GM18873 (cell line): ENCODE results near the gene RAB4A.

Experiments
- ATAC-seq: cut with Tn5 transposase; IDR thresholded peaks from one replicate; pipeline ENCODE4 v1.9.1; 2021; ENCODE audit warnings: mild to moderate bottlenecking, moderate library complexity, moderate number of reproducible peaks; ENCODE audit not compliant: unreplicated experiment, low FRiP score

The RAB4A gene

DNA sequence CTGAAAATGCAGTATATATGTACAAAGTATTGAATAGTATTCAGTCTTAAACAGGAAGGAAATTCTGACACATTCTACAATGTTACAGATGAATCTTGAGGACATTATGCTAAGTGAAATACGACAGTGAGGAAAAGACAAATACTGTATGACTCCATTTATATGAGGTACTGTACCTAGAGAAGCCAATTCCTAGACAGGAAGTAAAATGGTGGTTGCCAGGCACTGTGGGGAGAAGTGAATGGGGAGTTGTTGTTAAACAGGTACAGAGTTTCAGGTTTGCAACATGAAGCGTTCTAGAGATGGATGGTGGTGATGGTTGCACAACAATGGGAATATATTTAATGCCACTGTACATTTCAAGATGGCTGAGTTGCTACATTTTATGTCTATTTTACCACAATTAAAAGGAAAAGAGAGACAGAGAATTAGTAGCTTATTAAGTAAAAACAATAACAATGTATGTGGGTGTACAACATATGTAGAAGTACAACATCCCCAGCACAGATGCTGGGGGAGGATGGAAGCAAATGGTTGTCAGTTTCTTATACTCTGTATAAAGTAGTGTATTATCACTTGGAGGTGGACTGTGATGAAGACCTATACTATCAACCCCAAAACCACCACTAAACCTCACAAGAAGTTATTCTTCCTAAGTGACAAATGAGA lies 3.9 kb upstream of the RAB4A start:
- ATAC-seq = no peak

DNA sequence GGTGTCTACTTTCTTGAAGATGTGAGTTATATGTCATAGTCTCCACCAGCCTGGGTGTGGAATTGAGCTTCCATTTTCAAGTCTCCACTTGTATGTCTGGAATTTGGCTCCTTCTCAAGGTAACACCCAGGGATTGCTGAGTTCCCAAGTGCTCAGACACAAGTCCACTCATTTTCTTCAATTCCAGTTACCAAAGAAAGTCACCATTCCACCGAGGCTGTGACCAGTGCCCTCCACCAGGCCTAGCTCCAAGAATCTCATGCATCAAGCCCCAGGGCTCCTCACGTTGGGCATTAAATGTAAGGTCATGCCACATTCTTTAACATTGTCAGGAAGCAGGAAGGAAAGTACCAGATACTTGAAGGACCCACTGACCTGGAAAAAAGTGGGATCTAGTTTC lies 2.4 kb upstream of the RAB4A start:
- no peak for ATAC-seq

DNA sequence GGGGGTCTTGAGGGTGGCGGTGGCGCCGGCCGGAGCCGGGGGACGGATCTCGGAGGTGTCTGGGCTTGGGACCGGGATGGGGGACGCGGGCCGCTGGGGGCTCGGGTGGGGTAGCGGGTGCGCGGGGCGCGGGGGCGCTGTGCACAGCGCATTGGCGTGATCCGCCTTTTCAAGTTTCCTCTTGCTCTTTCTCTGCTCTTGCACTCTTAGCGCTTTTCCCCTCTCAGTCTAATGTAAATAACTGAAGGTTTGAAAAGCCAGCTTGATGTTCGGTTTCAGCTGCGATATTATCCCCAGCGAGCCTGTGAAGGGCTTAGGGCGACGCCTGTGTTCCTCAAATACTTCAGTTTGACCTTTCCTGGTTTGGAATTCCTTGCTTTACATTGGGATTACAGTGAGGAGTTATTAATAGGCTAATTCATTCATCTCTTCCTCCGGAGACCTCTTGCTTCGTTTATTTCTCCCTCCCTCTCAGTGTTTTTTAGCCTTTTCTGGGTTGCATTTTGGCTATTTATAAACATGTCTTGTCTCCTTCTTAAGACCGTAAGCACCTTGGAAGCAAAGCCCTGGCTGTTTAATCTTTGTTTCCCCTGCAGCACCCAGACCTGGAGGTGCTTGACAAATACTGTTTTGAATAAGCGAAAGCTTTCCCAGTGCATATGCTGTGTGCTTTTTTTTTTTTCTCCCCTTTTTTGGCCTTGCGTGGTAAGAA lies 693 bp downstream of the RAB4A start:
- no peak for ATAC-seq

DNA sequence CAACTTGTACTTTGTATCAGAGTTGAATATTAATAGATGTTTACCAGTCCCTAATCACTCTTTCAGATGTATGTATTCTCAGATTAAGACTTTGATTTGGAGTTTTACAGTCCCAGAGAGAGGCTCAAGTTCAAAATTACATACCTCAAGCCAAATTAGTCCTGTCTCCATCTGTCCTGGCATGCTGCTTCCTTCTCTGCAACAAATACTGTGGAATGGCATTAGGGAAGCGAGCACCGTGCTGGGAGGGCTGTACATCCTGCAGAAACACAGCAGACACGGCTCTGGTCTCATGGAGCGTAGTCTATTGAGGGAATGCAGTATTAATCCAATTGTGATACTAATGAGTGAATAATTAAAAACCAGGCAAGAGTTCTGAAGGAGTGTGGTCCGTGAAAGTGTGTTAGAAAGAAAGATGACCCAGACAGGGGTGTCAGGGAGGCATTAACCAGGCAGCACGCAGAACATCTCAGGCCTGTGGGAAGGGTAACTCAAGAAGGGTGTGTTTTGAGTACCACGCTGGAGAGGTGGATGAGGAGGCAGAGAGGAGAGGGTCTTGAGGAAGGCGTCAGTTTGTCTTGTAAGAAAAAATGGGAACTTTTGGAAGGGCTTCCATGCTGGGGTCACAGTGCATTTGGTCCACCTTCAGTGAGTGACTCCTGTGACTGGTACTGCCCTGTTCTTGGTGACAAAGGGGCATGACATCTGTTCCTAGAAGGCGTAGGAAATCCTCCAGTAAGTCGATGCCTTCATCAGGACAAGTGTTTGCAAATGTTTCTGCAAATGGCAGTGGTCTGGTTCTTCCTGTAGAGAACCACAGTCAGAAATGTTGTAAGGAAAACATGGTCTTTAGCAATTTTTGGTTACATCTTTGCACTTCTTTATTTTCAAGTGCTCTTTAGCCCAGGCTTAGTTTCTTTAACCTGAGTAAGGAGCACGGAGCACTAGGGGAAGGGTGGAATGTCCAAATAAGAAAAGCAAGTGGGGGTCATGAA lies 1.6 kb downstream of the RAB4A start:
- no peak for ATAC-seq

DNA sequence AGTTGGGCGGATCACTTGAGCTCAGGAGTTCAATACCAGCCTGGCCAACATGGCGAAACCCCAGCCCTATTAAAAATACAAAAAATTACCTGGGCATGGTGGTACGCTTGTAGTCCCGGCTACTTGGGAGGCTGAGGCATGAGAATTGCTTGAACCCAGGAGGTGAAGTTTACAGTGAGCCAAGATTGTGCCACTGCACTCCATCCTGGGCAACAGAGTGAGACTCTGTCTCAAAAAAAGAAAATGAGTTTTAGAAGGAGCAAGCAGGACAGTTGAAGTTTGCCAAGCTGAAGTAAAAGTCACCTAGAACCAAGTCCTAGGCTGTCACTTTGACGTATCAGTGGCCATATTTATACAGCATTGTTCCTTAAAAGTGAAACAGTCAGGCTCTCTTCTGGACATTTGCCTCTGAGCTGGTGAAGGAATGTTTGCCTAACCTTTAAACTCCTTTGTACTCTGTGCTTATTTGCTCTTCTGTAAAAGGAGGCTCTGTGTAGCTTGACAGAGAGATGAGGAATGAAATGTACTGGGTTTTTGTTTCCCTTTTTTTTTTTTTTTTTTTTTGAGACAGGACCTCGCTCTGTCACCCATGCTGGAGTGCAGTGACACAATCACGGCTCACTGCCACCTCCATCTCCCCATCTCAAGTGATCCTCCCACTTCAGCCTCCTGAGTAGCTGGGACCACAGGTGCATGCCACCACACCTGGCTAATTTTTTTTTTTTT lies 2.8 kb downstream of the RAB4A start:
- no peak for ATAC-seq

DNA sequence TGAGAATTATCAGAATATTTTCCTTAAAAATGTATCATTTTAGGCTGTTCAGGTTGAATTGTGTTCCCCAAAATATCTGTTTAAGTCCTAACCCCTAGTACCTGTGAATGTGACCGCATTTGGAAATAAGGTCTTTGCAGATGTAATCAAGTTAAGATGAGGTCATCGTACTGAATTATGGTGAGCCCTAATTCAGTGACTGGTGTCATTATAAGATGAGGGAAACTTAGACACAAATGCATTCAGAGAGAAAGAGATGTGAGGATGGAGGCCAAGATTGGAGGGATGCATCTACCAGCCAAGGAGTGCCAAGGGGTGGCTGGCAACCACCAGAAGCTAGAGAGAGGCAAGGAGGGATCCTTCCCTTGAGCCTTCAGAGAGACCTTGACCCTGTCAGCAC lies 4.1 kb downstream of the RAB4A start:
- ATAC-seq = no peak

DNA sequence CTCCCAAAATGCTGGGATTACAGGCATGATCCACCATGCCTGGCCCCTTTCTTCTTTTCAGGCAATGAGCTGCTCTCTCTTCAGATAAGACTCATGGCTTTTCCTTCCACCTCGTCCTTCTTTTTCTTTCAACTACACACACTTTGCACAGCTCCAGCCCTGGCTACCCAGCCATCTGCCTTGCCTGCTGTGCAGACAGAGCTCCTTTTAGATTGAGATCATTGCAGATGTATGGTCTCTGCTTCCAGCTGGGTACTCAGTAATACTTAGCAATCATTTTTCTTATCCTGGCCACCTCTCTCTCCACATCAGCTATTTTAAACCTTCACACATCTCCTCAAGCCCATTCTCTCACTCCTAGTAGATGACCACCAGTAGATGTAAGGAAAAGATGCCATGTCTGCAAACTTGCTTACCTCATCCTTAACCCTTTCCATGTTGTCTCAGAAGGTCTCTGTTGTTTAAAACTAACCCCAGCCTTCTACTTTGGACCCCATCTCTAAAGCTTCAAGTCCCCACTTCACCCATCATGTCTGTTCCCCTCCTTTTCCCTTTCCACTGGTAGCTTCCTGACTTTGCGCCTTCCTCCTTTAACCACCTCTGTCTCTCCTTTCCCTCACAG lies 7.3 kb downstream of the RAB4A start:
- no peak for ATAC-seq

- ATAC-seq = no peak
Measured at GRCh38 chr1:229279242-229279641, 8.3 kb downstream of the RAB4A start.

GRCh38 chr1:229280037-229280828 lies 9.3 kb downstream of the RAB4A start:
- ATAC-seq = no peak

DNA sequence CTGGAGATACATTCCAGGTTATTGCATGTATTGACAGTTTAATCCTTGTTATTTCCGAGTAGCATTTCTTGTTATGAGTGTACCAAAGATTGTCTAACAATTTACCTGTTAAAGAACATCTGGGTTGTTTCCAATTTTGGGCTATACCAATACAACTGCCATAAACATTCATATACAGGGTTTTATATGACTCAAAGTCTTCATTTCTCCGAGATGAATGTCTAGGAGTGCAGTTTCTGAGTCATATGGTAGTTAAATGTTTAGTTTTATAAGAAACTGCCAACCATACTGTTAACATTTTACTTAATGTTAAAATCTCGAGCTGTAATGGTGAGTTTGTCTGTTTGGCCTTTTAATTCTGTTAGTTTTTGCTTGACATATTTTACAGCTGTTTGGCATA lies 10.0 kb downstream of the RAB4A start:
- no peak for ATAC-seq

DNA sequence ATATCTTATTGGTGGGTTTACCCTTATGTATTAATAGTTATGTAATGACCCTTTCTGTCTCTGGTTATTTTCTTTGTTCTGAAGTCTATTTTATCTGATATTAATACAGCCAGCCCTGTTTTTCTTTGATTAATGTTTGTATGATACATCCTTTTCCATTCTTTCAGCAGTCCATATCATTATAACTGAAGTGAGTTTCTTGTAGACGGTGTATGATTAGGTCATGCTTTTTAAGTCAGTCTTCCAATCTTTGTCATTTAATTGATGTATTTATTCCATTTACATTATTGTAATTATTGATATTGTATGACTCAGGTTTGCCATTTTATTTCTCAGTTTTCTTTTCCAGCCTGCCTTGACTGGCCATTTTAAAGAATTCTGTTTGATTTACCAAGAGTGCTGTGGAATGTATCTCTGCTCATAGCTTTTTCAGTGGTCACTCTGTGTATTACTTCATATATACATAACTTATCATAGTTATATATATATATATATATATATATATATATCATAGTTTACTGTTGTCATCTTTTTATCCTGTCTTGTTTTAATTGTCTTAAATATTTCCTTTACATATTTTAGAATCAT lies 10.5 kb downstream of the RAB4A start:
- ATAC-seq = no peak

GRCh38 chr1:229282295-229282823 lies 11.4 kb downstream of the RAB4A start:
- ATAC-seq = no peak

GRCh38 chr1:229283183-229283611 lies 12.3 kb downstream of the RAB4A start:
- ATAC-seq = no peak

- ATAC-seq = no peak
Measured at GRCh38 chr1:229284887-229285286, 14.0 kb downstream of the RAB4A start.

DNA sequence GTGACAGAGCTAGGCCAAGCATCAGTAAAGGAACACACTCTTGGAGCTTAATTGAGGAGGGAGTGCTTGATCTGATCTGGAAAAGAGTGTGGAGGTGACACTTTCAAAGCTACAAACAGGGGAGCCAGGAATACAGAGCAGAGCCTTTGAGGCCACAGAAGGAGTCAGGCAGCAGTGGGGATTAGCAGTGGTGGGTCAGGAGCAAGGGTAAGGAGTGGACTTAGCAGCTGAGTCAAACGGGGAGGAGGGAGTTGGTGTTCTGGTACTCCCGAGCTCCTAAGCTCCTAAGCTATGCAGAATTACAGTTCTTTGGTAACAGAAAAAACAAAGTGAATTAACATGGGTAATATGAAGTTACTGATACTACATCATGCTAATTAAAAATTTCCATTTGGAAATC lies 14.5 kb downstream of the RAB4A start:
- no peak for ATAC-seq

GRCh38 chr1:229286099-229286766 lies 15.3 kb downstream of the RAB4A start:
- ATAC-seq = no peak

DNA sequence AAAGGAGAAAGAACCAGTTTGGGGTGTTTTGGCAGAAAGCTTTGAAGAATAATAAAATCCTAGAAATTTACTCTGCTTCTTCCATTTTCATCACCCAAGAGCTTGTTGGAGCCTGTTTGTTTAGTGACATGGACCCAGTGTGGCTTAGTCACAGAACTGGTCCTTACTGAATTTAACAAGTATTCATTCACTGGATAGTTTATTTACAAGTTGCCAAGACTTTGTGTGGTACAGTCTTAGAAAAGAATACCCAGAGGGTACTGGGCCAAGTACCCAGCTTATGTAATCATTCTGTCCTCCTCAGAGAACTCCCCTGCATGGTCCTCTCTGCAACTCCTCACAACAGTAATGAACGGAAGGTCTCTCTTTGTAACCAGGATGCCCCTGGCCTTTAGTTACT lies 16.4 kb downstream of the RAB4A start:
- no peak for ATAC-seq

GRCh38 chr1:229288516-229288915 lies 17.6 kb downstream of the RAB4A start:
- no peak for ATAC-seq
